Neuronal stem cell (in vitro differentiated cells): ENCODE data around the gene MRM2.

ENCODE experiments used
- DNase-seq: peaks from one replicate; pipeline ENCODE4 v3.0.0-alpha.2; 2013; ENCODE audit warnings: low spot score
- H2AFZ ChIP-seq: one replicate; pipeline ENCODE4 v1.6.1; 2013; ENCODE audit warnings: mild to moderate bottlenecking, low read length, inconsistent platforms
- H2AK5ac ChIP-seq: 2 replicates; pipeline ENCODE4 v1.6.1; 2013; ENCODE audit warnings: low read depth, mild to moderate bottlenecking, inconsistent platforms, low read length, moderate library complexity, mixed read lengths
- H2BK120ac ChIP-seq: 2 replicates; pipeline ENCODE4 v1.6.1; 2013; ENCODE audit warnings: low read depth, mild to moderate bottlenecking, inconsistent platforms, low read length, moderate library complexity, mixed read lengths
- H2BK12ac ChIP-seq: one replicate; pipeline ENCODE4 v1.6.1; 2013; ENCODE audit warnings: low read length, inconsistent platforms
- H2BK15ac ChIP-seq: 2 replicates; pipeline ENCODE4 v1.6.1; 2013; ENCODE audit warnings: mild to moderate bottlenecking, low read length, inconsistent platforms, mixed read lengths
- H2BK5ac ChIP-seq: one replicate; pipeline ENCODE4 v1.6.1; 2013; ENCODE audit warnings: inconsistent platforms, mild to moderate bottlenecking, low read length, moderate library complexity
- H3K14ac ChIP-seq: one replicate; pipeline ENCODE4 v1.6.1; 2013; ENCODE audit warnings: low read length, inconsistent platforms
- H3K18ac ChIP-seq: 2 replicates; pipeline ENCODE4 v1.6.1; 2013; ENCODE audit warnings: low read length, inconsistent platforms
- H3K23ac ChIP-seq: 2 replicates; pipeline ENCODE4 v1.6.1; 2013; ENCODE audit warnings: low read depth, mild to moderate bottlenecking, mixed read lengths, low read length, inconsistent platforms; ENCODE audit not compliant: poor library complexity
- H3K27ac ChIP-seq: replicated peaks from 3 replicates; pipeline ENCODE4 v1.5.1; 2013; ENCODE audit warnings: low read length, inconsistent platforms
- H3K27me3 ChIP-seq, 3 experiments: 2 replicates each; pipeline ENCODE4 v1.6.1; 2013; ENCODE audit warnings: low read length in 3 of 3, mild to moderate bottlenecking in 2 of 3, inconsistent platforms in 1 of 3, low read depth in 1 of 3, mixed read lengths in 1 of 3, moderate library complexity in 1 of 3; ENCODE audit not compliant: control insufficient read depth in 3 of 3, insufficient read depth in 3 of 3
- H3K36me3 ChIP-seq, 2 donors: replicated peaks in 1 of 2; 2 replicates each; pipeline ENCODE4 v1.6.1; 2013; ENCODE audit warnings: low read length in 2 of 2; ENCODE audit not compliant: control insufficient read depth in 2 of 2, insufficient read depth in 2 of 2
- H3K4ac ChIP-seq: 2 replicates; pipeline ENCODE4 v1.6.1; 2013; ENCODE audit warnings: inconsistent platforms, mild to moderate bottlenecking, low read length, moderate library complexity
- H3K4me1 ChIP-seq, 2 donors: 1 replicate in 1 of 2; 2 replicates in 1 of 2; pipeline ENCODE4 v1.6.1; 2013; ENCODE audit warnings: low read length in 2 of 2, low read depth in 1 of 2; ENCODE audit not compliant: control insufficient read depth in 2 of 2, insufficient read depth in 1 of 2
- H3K4me2 ChIP-seq: one replicate; pipeline ENCODE4 v1.6.1; 2013; ENCODE audit warnings: mild to moderate bottlenecking, low read length, inconsistent platforms; ENCODE audit not compliant: insufficient read depth, poor library complexity, severe bottlenecking
- H3K4me3 ChIP-seq, 2 donors: 2 replicates each; pipeline ENCODE4 v1.5.1; 2013; ENCODE audit warnings: low read length in 2 of 2, mild to moderate bottlenecking in 2 of 2, inconsistent platforms in 1 of 2, moderate library complexity in 1 of 2
- H3K79me1 ChIP-seq: one replicate; pipeline ENCODE4 v1.6.1; 2013; ENCODE audit warnings: low read depth, mild to moderate bottlenecking, inconsistent platforms, low read length, moderate library complexity
- H3K9ac ChIP-seq: one replicate; pipeline ENCODE4 v1.6.1; 2013; ENCODE audit warnings: mild to moderate bottlenecking, low read depth, low read length, inconsistent platforms; ENCODE audit not compliant: poor library complexity
- H3K9me3 ChIP-seq, 2 donors: replicated peaks in 1 of 2; 2 replicates each; pipeline versions ENCODE3 to v1.6.1; 2013; ENCODE audit warnings: low read length in 2 of 2, mild to moderate bottlenecking in 2 of 2, inconsistent platforms in 1 of 2, low read depth in 1 of 2, mixed read lengths in 1 of 2, moderate library complexity in 1 of 2; ENCODE audit not compliant: control insufficient read depth in 2 of 2, insufficient read depth in 1 of 2
- H4K8ac ChIP-seq: one replicate; pipeline ENCODE4 v1.6.1; 2013; ENCODE audit warnings: low read depth, mild to moderate bottlenecking, inconsistent platforms, low read length, moderate library complexity
- H4K91ac ChIP-seq: one replicate; pipeline ENCODE4 v1.6.1; 2013; ENCODE audit warnings: low read length, low read depth, mild to moderate bottlenecking, inconsistent platforms; ENCODE audit not compliant: poor library complexity
- WGBS, 2 donors: extraction: QIAGEN DNeasy Blood & Tissue Kit; methylation state at CpG; one replicate each; pipeline ENCODE4 v1.1.7; 2013; ENCODE audit warnings: missing lambda C conversion rate in 2 of 2, mixed read lengths in 1 of 2; ENCODE audit not compliant: insufficient read length in 2 of 2, insufficient replicate concordance in 1 of 2; ENCODE audit errors: extremely low coverage in 2 of 2; 5-methylcytosine and 5-hydroxymethylcytosine counted together

Gene MRM2

GRCh38 chr7:2237109-2237602 lies 4.8 kb downstream of the MRM2 start:
- Histone ChIP-seq H3K4me1 (peaks cover 2 to 4% of the 10 kb centered on the region in 2 donors), H4K91ac (no peak overlapping the region), H3K9ac (no peak overlapping the region), H3K9me3 (no peaks in the 10 kb centered on the region), H3K36me3 (peaks cover 38 to 68% of the 10 kb centered on the region in 2 donors), H2BK15ac (no peak overlapping the region), H3K4me3 (no peak overlapping the region), H2AK5ac (no peak overlapping the region), H3K23ac (no peak overlapping the region), H3K14ac (no peak overlapping the region), H3K18ac (no peak overlapping the region), H2BK120ac (no peak overlapping the region), H3K27me3 (no peaks in the 10 kb centered on the region), H3K79me1 (peaks cover 2% of the 10 kb centered on the region), H3K4ac (no peak overlapping the region), H3K4me2 (no peak overlapping the region), H2AFZ (no peak overlapping the region), H3K27ac (no peak overlapping the region), H2BK12ac (no peak overlapping the region), H2BK5ac (no peak overlapping the region), H4K8ac (no peak overlapping the region)
- DNase-seq: no peak
- WGBS, 2 donors: no CpG with 5 or more reads among the region's 12 CpGs

DNA sequence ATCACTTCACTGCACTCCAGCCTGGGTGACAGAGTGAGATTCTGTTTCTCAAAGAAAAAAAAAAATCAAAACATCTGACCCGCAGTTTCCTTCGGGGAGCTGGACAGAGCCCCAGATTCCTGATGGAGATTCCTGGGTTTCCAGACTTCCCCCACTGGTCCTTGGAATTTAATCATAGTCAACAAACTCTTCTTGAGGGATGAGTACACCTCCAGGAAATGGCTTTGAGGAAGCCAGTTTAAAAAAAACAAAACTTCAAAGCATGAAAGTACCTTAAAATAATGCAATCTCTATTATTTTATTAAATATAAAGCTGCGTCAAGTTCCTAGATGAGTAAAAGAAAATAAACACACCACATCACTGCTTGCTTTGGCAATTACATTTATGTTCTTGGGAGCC lies 8.1 kb downstream of the MRM2 start:
- no peak overlapping the region for H2AK5ac ChIP-seq
- no peak overlapping the region for H3K23ac ChIP-seq
- H3K18ac ChIP-seq: no peak overlapping the region
- no peak overlapping the region for H2BK12ac ChIP-seq
- H3K36me3 ChIP-seq: peaks cover 47 to 74% of the 10 kb centered on the region in 2 donors
- H4K91ac ChIP-seq: no peak overlapping the region
- H3K4me1 ChIP-seq: peaks cover 4 to 9% of the 10 kb centered on the region in 2 donors
- H2BK5ac ChIP-seq: no peak overlapping the region
- no peaks in the 10 kb centered on the region for H3K9me3 ChIP-seq
- H2AFZ ChIP-seq: no peak overlapping the region
- no peak overlapping the region for H3K4me2 ChIP-seq
- WGBS, 2 donors: no CpG with 5 or more reads among the region's 3 CpGs
- no peak overlapping the region for H4K8ac ChIP-seq
- no peak overlapping the region for H3K4ac ChIP-seq
- H3K79me1 ChIP-seq: peaks cover 10% of the 10 kb centered on the region
- no peak for DNase-seq
- no peak overlapping the region for H2BK120ac ChIP-seq
- H2BK15ac ChIP-seq: no peak overlapping the region
- H3K27ac ChIP-seq: no peak overlapping the region
- H3K4me3 ChIP-seq: no peak overlapping the region
- no peaks in the 10 kb centered on the region for H3K27me3 ChIP-seq
- H3K14ac ChIP-seq: no peak overlapping the region
- H3K9ac ChIP-seq: no peak overlapping the region

GRCh38 chr7:2232766-2233520 lies 9.1 kb downstream of the MRM2 start, which contains the start of gene MAD1L1:
Gene MAD1L1, minus strand, starts transcription at chr7:2232945. Its CDS starts 2,812 bp downstream, at chr7:2230133.
- Histone ChIP-seq H3K18ac (peak within 1 kb of the TSS; percentile 98), H3K4ac (peak within 1 kb of the TSS; percentile 78), H4K91ac (no peak within 1 kb of the TSS), H3K27ac (peak within 1 kb of the TSS; percentile 32), H2BK12ac (no peak within 1 kb of the TSS), H3K4me2 (peak within 1 kb of the TSS; percentile 95), H3K9ac (peak within 1 kb of the TSS; percentile 98), H2AK5ac (peak within 1 kb of the TSS; percentile 54), H3K79me1 (peaks cover 12% of the 10 kb centered on the region), H3K4me3 (peak within 1 kb of the TSS; percentile 61 to 94), H2AFZ (peak within 1 kb of the TSS; percentile 98), H3K36me3 (peaks cover 44 to 73% of the 10 kb centered on the region in 2 donors), H2BK15ac (peak within 1 kb of the TSS; percentile 45), H4K8ac (peak within 1 kb of the TSS; percentile 25), H3K27me3 (no peaks in the 10 kb centered on the region), H3K14ac (peak within 1 kb of the TSS; percentile 25), H3K9me3 (no peaks in the 10 kb centered on the region), H2BK120ac (no peak within 1 kb of the TSS), H3K4me1 (peaks cover 4 to 9% of the 10 kb centered on the region in 2 donors), H3K23ac (peak within 1 kb of the TSS; percentile 85), H2BK5ac (no peak within 1 kb of the TSS)
- no CpG with 5 or more reads among the region's 63 CpGs for WGBS, 2 donors
- DNase-seq: peak; percentile 88

DNA sequence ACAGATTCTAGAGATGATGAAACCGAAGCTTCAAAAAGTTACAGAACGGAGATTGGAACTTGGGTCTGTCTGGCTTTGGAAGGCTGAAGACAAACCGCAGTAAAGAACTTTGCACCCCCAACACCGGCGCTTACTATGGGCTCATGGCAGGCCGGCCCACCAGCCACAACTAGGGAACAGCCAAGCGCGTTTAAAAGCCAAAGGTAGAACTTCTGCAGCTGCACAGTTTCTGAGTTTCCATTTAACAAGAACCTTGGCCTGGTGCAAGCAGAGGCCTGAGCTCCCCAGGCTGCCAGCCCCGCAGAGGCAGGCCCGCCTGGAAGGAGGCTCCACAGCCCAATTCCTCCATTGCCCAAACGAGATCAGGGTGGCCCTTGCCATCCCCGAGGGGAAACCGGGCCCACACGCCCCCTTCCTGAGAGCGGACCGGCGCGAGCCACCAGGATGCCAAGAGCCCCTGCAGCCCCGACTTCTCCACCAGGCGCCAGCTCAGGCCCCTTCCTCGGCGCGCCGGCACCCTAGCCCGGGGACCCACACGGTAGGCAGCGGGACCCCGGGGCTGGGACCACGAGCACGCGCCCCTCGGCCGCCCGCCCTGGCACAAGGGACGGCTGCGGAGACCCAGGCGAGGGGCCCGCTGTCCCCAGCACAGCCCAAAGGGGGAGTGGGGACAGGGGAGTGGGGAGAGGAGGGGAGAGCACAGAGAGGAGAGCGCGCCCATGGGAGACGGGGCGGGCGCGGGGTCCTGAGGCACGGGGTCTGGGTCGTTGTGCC lies 9.8 kb downstream of the MRM2 start:
- H3K36me3 ChIP-seq: peaks cover 47 to 73% of the 10 kb centered on the region in 2 donors
- H4K8ac ChIP-seq: peak overlapping the region; percentile 25
- H2AFZ ChIP-seq: peak overlapping the region; percentile 98
- H3K4me1 ChIP-seq: peaks cover 4 to 9% of the 10 kb centered on the region in 2 donors
- no peak overlapping the region for H3K27ac ChIP-seq
- H2BK5ac ChIP-seq: no peak overlapping the region
- H3K27me3 ChIP-seq: no peaks in the 10 kb centered on the region
- peak overlapping the region; percentile 41 for H2AK5ac ChIP-seq
- H3K14ac ChIP-seq: peak overlapping the region; percentile 25
- no peak for DNase-seq
- H3K18ac ChIP-seq: peak overlapping the region; percentile 84
- WGBS, 2 donors: no CpG with 5 or more reads among the region's 46 CpGs
- no peak overlapping the region for H2BK12ac ChIP-seq
- H2BK15ac ChIP-seq: peak overlapping the region; percentile 45
- no peak overlapping the region for H4K91ac ChIP-seq
- peaks cover 14% of the 10 kb centered on the region for H3K79me1 ChIP-seq
- H3K4me2 ChIP-seq: peak overlapping the region; percentile 95
- H3K4me3 ChIP-seq: peak overlapping the region; percentile 61 to 94
- H3K4ac ChIP-seq: peak overlapping the region; percentile 78
- H3K23ac ChIP-seq: peak overlapping the region; percentile 40
- no peaks in the 10 kb centered on the region for H3K9me3 ChIP-seq
- H3K9ac ChIP-seq: peak overlapping the region; percentile 98
- H2BK120ac ChIP-seq: no peak overlapping the region
